GM12875 (cell line): ENCODE data around the gene NSUN7.
"Not testable (repeated sequence)": the region's sequence is repeated elsewhere in the genome, so short reads cannot be mapped to it uniquely, and the experiment has no call there.

ENCODE experiments used
- H3K4me3 ChIP-seq: one replicate; pipeline ENCODE4 v1.5.1; 2011; ENCODE audit warnings: low read depth, low read length, control low read depth
- TF ChIP-seq, protein P1 (sequence below): IDR thresholded peaks from 2 replicates; pipeline ENCODE4 v1.5.1; 2011; ENCODE audit warnings: low read depth, mild to moderate bottlenecking, control low read depth, inconsistent platforms, low read length, moderate library complexity, borderline replicate concordance; ENCODE audit not compliant: insufficient read depth

The NSUN7 gene

DNA sequence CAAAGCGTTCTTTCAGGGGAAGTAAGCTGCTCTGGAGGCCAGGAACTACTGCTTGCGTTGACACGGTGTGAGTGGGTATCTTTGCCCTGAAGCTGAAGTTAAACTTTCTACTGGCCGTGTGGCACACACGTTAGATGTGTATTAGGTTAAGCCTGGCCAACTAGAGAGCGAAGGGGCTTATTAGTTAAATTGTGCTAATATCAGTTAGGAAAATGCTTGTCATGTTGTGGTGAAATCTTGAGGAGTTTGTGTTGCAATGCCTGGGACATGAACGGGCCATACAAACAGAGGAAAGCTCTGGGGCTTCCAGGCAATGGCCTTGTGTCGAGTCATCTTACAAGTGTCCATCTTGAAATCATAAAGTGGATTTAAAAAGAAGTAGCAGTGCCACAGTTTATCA is 62.6 kb downstream of the NSUN7 start:
- no peak overlapping the region for H3K4me3 ChIP-seq
- TF ChIP-seq, protein P1, sequence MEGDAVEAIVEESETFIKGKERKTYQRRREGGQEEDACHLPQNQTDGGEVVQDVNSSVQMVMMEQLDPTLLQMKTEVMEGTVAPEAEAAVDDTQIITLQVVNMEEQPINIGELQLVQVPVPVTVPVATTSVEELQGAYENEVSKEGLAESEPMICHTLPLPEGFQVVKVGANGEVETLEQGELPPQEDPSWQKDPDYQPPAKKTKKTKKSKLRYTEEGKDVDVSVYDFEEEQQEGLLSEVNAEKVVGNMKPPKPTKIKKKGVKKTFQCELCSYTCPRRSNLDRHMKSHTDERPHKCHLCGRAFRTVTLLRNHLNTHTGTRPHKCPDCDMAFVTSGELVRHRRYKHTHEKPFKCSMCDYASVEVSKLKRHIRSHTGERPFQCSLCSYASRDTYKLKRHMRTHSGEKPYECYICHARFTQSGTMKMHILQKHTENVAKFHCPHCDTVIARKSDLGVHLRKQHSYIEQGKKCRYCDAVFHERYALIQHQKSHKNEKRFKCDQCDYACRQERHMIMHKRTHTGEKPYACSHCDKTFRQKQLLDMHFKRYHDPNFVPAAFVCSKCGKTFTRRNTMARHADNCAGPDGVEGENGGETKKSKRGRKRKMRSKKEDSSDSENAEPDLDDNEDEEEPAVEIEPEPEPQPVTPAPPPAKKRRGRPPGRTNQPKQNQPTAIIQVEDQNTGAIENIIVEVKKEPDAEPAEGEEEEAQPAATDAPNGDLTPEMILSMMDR = no peak

DNA sequence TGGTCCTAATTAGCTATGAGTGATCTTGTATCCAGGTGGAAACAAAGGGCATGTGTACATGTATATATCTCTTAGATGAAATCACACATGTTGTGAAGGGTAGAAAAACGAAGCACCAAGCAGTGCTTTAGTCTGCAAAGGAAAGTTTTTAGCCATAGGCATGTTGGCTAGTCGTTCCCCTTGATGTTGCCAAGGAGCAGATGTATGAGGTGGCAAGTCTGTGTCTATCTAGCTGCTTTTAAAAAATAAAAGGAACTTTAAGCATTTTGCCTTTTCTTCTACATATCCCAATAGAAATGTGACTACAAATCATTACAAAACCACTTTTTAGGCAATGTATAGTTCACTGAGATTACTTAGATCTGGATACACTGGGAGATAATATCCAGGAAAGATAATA is 63.1 kb downstream of the NSUN7 start:
- H3K4me3 ChIP-seq = no peak overlapping the region
- TF ChIP-seq, protein P1 = no peak

DNA sequence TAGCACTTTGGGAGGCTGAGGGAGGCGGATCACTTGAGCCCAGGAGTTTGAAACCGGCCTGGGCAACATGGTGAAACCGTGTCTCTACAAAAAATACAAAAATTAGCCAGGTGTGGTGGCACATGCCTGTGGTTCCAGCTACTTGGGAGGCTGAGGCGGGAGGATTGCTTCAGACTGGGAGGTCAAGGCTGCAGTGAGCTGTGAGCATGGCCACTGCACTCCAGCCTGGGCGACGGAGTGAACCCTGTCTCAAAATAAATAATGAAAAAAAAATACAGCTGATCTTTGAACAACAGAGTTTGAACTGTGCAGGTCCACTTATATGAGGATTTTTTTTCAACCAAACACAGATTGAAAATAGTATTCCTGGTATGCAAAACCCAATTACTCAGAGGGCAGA is 67.4 kb downstream of the NSUN7 start:
- H3K4me3 ChIP-seq = not testable (repeated sequence)

DNA sequence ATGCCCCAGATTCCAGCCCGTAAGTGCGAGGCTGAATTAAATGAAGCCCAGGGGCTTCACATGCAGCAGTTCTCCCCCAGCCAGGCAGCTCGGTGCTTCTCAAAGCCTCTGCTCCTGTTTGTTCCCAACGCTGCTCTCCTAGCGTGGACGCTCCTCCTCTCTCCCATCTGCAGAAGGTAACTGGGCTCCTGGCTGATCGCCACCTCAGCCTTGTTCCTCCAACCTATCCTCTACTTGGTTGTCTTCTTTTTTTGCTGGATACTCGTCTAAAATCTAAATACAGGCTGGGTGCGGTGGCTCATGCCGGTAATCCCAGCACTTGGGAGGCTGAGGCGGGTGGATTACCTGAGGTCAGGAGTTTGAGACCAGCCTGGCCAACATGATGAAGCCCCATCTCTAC is 70.3 kb downstream of the NSUN7 start:
- H3K4me3 ChIP-seq = no peak overlapping the region
- TF ChIP-seq, protein P1 = no peak

DNA sequence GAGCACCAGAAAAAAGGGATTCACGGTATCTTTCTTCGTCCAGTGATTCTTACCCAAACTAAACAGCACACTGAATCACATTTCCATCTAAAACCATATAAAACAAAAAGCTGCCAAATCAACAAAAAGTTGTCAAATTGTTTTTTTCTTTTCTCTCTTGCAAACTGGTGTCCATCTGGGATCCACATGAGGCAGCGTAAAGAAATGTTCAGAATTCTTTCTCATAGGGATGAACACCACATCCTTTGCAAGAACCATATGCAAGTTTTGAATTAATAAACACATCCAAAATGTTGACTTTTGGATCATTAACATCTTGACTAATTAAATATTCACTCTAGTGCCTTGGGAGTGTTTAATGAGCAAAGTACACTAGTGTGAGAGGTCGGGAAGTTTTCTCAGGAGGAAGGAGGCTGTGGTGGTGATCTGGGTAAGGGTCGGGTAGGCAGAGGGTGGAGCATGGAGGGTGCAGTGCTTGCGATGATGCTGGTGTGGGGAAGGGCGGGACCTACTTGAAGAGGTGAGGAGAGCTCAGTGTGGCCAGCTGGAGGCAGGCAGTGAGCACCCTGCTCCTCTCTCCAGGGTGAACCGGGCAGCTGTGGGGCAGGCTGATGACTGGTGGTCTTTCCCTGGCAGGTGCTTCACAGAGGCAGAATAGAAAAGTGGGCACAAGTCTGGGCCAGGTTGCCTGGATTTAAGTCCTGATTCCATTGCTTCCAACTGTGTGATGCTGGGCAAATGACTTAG is 72.8 kb downstream of the NSUN7 start:
- TF ChIP-seq, protein P1 = no peak

DNA sequence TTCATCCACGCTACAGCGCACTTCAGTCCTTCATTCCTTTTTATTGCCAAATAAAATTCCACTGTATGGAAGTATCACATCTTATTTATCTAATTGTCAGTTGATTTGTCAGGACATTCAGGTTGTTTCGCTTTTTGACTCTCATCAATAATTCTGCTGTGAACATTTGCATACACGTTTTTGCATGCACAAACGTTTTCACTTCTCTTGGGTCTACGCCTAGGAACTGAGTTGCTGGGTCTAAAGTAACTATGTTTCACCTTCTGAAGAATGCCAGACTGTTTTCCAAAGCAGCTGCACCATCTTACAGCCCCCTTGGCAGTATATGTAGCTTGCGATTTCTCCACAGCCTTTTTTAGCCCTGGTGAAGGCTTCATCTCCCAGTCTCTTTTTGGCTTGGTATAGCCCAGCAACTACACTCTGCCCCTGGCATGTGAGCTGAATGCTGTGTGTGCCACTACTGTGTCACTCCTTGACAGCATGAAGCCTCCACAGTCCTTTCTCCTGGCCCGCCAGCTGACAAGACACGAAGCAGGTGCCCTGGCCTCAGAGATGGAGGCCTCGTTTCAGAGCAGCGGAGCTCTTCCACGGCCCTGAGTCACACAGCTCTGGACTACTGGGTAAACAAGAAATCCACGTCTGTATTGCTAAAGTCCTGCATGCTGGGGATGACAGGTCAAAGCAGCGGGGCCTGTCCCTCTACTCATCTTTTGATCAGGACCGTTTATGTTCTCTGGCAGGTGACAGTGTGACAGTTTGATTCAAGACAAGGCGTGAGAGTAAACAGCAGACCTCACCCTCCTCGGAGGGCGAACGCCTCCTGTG is 75.5 kb downstream of the NSUN7 start:
- no peak overlapping the region for H3K4me3 ChIP-seq
- TF ChIP-seq, protein P1 = no peak

More for the DNA sequence above, 72.8 kb downstream of the NSUN7 start:
- no peak overlapping the region for H3K4me3 ChIP-seq

DNA sequence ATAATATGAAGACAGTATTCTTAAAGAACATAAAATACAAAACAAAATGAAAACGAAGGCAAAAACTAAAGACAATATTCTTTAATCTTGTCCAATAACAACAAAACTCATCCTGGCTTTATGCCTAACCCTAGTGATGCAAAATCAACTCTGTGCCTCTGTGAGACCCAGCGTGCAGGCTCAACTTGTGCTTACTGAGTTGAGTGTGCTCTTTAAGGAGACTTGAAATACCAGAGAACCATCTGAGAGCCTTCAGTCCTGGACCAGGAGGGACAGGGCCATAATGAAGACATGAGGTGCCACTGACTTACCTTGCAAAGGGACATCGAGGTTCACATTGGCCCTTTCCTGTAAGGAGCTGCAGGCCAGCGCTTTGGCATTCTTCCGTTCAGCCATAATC is 77.1 kb downstream of the NSUN7 start:
- TF ChIP-seq, protein P1 = no peak
- no peak overlapping the region for H3K4me3 ChIP-seq
